K562 (cell line): ENCODE results near the gene CUEDC2. TPM values are rescaled to one million over a fixed set of nuclear protein-coding genes. Genes with fewer than 3 reads are reported as not detected.
A peak's percentile ranks its signal among the peaks of the same experiment; 100 is the strongest.

Source experiments
- ATAC-seq: fragments of 200-7000 bp; cut with Tn5 transposase; 3 replicates; pipeline ENCODE4 v1.9.1; 2020; ENCODE audit warnings: moderate library complexity
- BruUV-seq: library from RNA; stranded (reverse); fragments of 400-500 nt; replicated peaks from 2 replicates; lab custom pipeline; 2021; lab: Mats Ljungman, UMichigan
- CTCF ChIA-PET: fragments of 300-600 bp; formaldehyde crosslinking; extraction: SDS; loops from one replicate; lab custom pipeline; 2021; ENCODE audit warnings: low intra/inter-chr PET ratio; lab: Yijun Ruan, JAX
- POLR2A ChIA-PET: fragments of 300-600, 350-650 bp; sonication (Branson Sonifier 250); formaldehyde crosslinking; extraction: SDS; loops from one replicate; lab custom pipeline; 2021; ENCODE audit warnings: antibody characterized with exemption, inconsistent platforms; lab: Yijun Ruan, JAX
- DNase-seq, 4 experiments: peaks; one replicate each; pipeline versions ENCODE4 v3.0.0 to v3.0.0-alpha.2; 2011 to 2018; ENCODE audit warnings: low spot score in 3 of 4, mixed read lengths in 3 of 4; ENCODE audit errors: extremely low read depth in 1 of 4
- FAIRE-seq: peaks from 2 replicates; lab custom pipeline; 2011; peaks lifted over from hg19 to GRCh38; lab: Jason Lieb, UNC
- H2AFZ ChIP-seq: 2 replicates; pipeline ENCODE4 v1.6.0; 2011; ENCODE audit warnings: low read depth, low read length, control low read depth, inconsistent platforms
- H3K27ac ChIP-seq: fragments of 200-600 bp; 3 replicates; pipeline ENCODE4 v1.8.0; 2011; ENCODE audit warnings: low read depth, mild to moderate bottlenecking, control low read depth, inconsistent platforms, low read length, moderate library complexity, mixed read lengths; ENCODE audit errors: extremely low read depth
- H3K27me3 ChIP-seq, 2 experiments: fragments of 300-600 bp in 1 of 2; 2 replicates in 1 of 2; 3 replicates in 1 of 2; pipeline versions ENCODE4 v1.6.0 to v1.8.0; 2011; ENCODE audit warnings: inconsistent platforms in 2 of 2, low read length in 2 of 2, mild to moderate bottlenecking in 1 of 2, mixed read lengths in 1 of 2, moderate library complexity in 1 of 2; ENCODE audit not compliant: control insufficient read depth in 2 of 2, insufficient read depth in 2 of 2
- H3K36me3 ChIP-seq: fragments of 300-600 bp; 3 replicates; pipeline ENCODE4 v1.8.0; 2011; ENCODE audit warnings: mild to moderate bottlenecking, low read length, inconsistent platforms; ENCODE audit not compliant: control insufficient read depth, insufficient read depth
- H3K4me1 ChIP-seq, 2 experiments: fragments of 200-600 bp in 1 of 2; replicated peaks in 1 of 2; 2 replicates in 1 of 2; 3 replicates in 1 of 2; pipeline versions ENCODE4 v1.5.1 to v1.8.0; 2011; ENCODE audit warnings: inconsistent platforms in 2 of 2, low read length in 2 of 2, mild to moderate bottlenecking in 1 of 2, mixed read lengths in 1 of 2, moderate library complexity in 1 of 2; ENCODE audit not compliant: control insufficient read depth in 2 of 2, insufficient read depth in 2 of 2
- H3K4me2 ChIP-seq: 2 replicates; pipeline ENCODE4 v1.6.1; 2011; ENCODE audit warnings: low read length, control low read depth, inconsistent platforms, mixed read lengths; ENCODE audit not compliant: insufficient read depth
- H3K4me3 ChIP-seq: fragments of 200-600 bp; sonication (generic), shearing (Covaris generic); 2 replicates; pipeline ENCODE4 v1.5.1; 2016; ENCODE audit warnings: control low read depth, inconsistent platforms
- H3K79me2 ChIP-seq: fragments of 200-600 bp; 3 replicates; pipeline ENCODE4 v1.8.0; 2011; ENCODE audit warnings: low read length, inconsistent platforms; ENCODE audit not compliant: control insufficient read depth, insufficient read depth
- H3K9ac ChIP-seq, 2 experiments: 2 replicates each; pipeline versions ENCODE4 v1.6.0 to v1.6.1; 2011; ENCODE audit warnings: low read depth in 2 of 2, low read length in 2 of 2, control low read depth in 1 of 2, inconsistent platforms in 1 of 2, mild to moderate bottlenecking in 1 of 2, mixed read lengths in 1 of 2; ENCODE audit not compliant: insufficient read depth in 1 of 2
- H3K9me1 ChIP-seq: one replicate; pipeline ENCODE4 v1.6.0; 2011; ENCODE audit warnings: inconsistent platforms, mild to moderate bottlenecking, low read length, moderate library complexity; ENCODE audit not compliant: control insufficient read depth, insufficient read depth
- H3K9me3 ChIP-seq: replicated peaks from 2 replicates; pipeline ENCODE4 v1.5.1; 2011; ENCODE audit warnings: low read depth, low read length, inconsistent platforms; ENCODE audit not compliant: control insufficient read depth, insufficient read depth
- H4K20me1 ChIP-seq: replicated peaks from 2 replicates; pipeline ENCODE4 v1.6.1; 2011; ENCODE audit warnings: low read length, inconsistent platforms, mixed read lengths; ENCODE audit not compliant: control insufficient read depth, insufficient read depth
- C11orf30 ChIP-seq: fragments of 450-650 bp; IDR thresholded peaks from 2 replicates; pipeline ENCODE4 v1.6.1; 2016; ENCODE audit warnings: low read depth, mild to moderate bottlenecking
- CEBPG ChIP-seq, 3 experiments: fragments of 200-800 bp in 1 of 3; sonication (Bioruptor generic) in 1 of 3; sonication (generic) in 1 of 3; formaldehyde crosslinking in 1 of 3; IDR thresholded peaks in 2 of 3; conservative IDR thresholded peaks in 1 of 3; 2 replicates each; pipeline versions ENCODE4 v1.6.1 to v1.8.0; 2016 to 2022; ENCODE audit warnings: missing compliant biosample characterization in 2 of 3, missing genetic modification characterization in 2 of 3, mild to moderate bottlenecking in 1 of 3, missing genetic modification reagents in 1 of 3
- DNMT1 ChIP-seq: fragments of 450-650 bp; IDR thresholded peaks from 2 replicates; pipeline ENCODE4 v1.6.1; 2016; ENCODE audit warnings: antibody characterized with exemption, mild to moderate bottlenecking
- MAZ ChIP-seq, 2 experiments: fragments of 450-650 bp in 1 of 2; sonication (generic) in 1 of 2; formaldehyde crosslinking; IDR thresholded peaks in 1 of 2; conservative IDR thresholded peaks in 1 of 2; 2 replicates each; pipeline versions ENCODE4 v1.4.0 to v1.5.0; 2020; ENCODE audit warnings: mild to moderate bottlenecking in 1 of 2, missing genetic modification reagents in 1 of 2
- MNT ChIP-seq, 2 experiments: fragments of 450-650 bp; conservative IDR thresholded peaks; 2 replicates each; pipeline ENCODE4 v1.6.1; 2017; ENCODE audit warnings: mild to moderate bottlenecking in 2 of 2, moderate library complexity in 2 of 2
- MTF1 ChIP-seq: fragments of 250-450 bp; sonication (Bioruptor Pico); IDR thresholded peaks from 2 replicates; pipeline ENCODE4 v1.9.0; 2021; ENCODE audit warnings: moderate library complexity, mild to moderate bottlenecking, inconsistent platforms, borderline replicate concordance
- NFE2L1 ChIP-seq: fragments of 450-650 bp; IDR thresholded peaks from 2 replicates; pipeline ENCODE4 v1.6.1; 2016; ENCODE audit warnings: missing genetic modification characterization, low read depth, mild to moderate bottlenecking, missing compliant biosample characterization, moderate library complexity, borderline replicate concordance
- PHF8 ChIP-seq: fragments of 200-600 bp; sonication (generic); IDR thresholded peaks from 2 replicates; pipeline ENCODE4 v1.6.1; 2012; ENCODE audit warnings: mixed run types, mild to moderate bottlenecking, inconsistent platforms, low read length, moderate library complexity, borderline replicate concordance
- SRF ChIP-seq, 2 experiments: fragments of 250-450, 450-650 bp in 1 of 2; sonication (Bioruptor Pico) in 1 of 2; sonication (generic) in 1 of 2; formaldehyde crosslinking; IDR thresholded peaks; 2 replicates each; pipeline versions ENCODE4 v1.5.0 to v1.5.1; 2020 to 2022; ENCODE audit warnings: mild to moderate bottlenecking in 1 of 2, missing genetic modification reagents in 1 of 2
- TEAD4 ChIP-seq, 2 experiments: sonication (generic) in 1 of 2; formaldehyde crosslinking in 1 of 2; IDR thresholded peaks; 2 replicates each; pipeline versions ENCODE4 v1.6.1 to v1.8.0; 2012 to 2022; ENCODE audit warnings: borderline replicate concordance in 1 of 2, inconsistent platforms in 1 of 2, low read length in 1 of 2, mild to moderate bottlenecking in 1 of 2, missing genetic modification reagents in 1 of 2
- ZNF384 ChIP-seq: IDR thresholded peaks from 2 replicates; pipeline ENCODE4 v1.6.1; 2012; ENCODE audit warnings: low read depth, low read length, improper control_type of control experiment
- WGBS: fragments of 100-300 bp; shearing (Covaris generic); methylation state at CpG from one replicate; pipeline ENCODE4 v1.1.6; 2016; ENCODE audit warnings: low coverage, mixed read lengths; ENCODE audit not compliant: insufficient coverage; ENCODE audit errors: missing lambda C conversion rate; 5-methylcytosine and 5-hydroxymethylcytosine counted together
- in situ Hi-C: fragments of 300-500 bp; cut with MboI; formaldehyde crosslinking; loops from 4 replicates; pipeline ENCODE4 v1.15.0; 2018; ENCODE audit warnings: inconsistent platforms, mixed read lengths
- intact Hi-C: fragments of 100-400 bp; cut with micrococcal nuclease; formaldehyde crosslinking; loops from 2 replicates; pipeline ENCODE4 v1.14.2; 2022
- polyA plus RNA-seq, 8 experiments: library from polyadenylated mRNA; depleted of rRNA in 4 of 8; stranded (reverse) in 5 of 8; unstranded in 3 of 8; fragments of >200 nt; fragmentation: Nextera tagmentation in 2 of 8; fragmentation: Illumina TruSeq in 1 of 8; extraction: Ambion mirVana in 2 of 8; extraction: Trizol in 1 of 8; gene quantifications; 2 replicates each; pipeline versions ENCODE4 v1.2.1 to v1.2.3, GENCODE V29; 2011 to 2014; ENCODE audit warnings: inconsistent platforms in 1 of 8, missing spikeins in 1 of 8
- total RNA-seq, 7 experiments: library from RNA; depleted of rRNA in 6 of 7; stranded (reverse); fragments of >200 nt in 6 of 7; fragmentation: Illumina TruSeq in 2 of 7; extraction: Trizol in 2 of 7; gene quantifications; 2 replicates each; pipeline versions ENCODE4 v1.2.1 to v1.2.3, GENCODE V29; 2011 to 2021; ENCODE audit warnings: low replicate concordance in 1 of 7
- TF ChIP-seq, protein P1 (sequence below): sonication (generic); formaldehyde crosslinking; IDR thresholded peaks from 2 replicates; pipeline ENCODE4 v1.8.1; 2023; ENCODE audit warnings: mild to moderate bottlenecking, missing genetic modification reagents
- TF ChIP-seq, protein P2 (sequence below), 2 experiments: fragments of 200-800 bp in 1 of 2; sonication (Bioruptor generic) in 1 of 2; sonication (generic) in 1 of 2; formaldehyde crosslinking in 1 of 2; IDR thresholded peaks in 1 of 2; conservative IDR thresholded peaks in 1 of 2; 2 replicates each; pipeline versions ENCODE4 v1.5.0 to v1.6.1; 2016 to 2020; ENCODE audit warnings: missing compliant biosample characterization in 1 of 2, missing genetic modification characterization in 1 of 2, missing genetic modification reagents in 1 of 2

The CUEDC2 gene
- total and polyA plus RNA-seq, 9 of the 15 experiments (the other 6 are each of a cell fraction or from before 2014, with no cell fraction given) = 8.5 to 48.9 (median 27.4) TPM

- BruUV-seq = no TSS peak
- intact Hi-C loops (no loop called here), in situ Hi-C loops (no loop called here)
- POLR2A ChIA-PET = interaction anchor here (0.6 to 1.6 kb wide), 4 partner anchors 11 to 1609 kb away, joined by 3 to 6 read pairs (median 4); no protein-coding TSS in a partner anchor
- Histone ChIP-seq H3K27ac (peak overlapping the region; percentile 13), H3K79me2 (no peaks in the 10 kb centered on the region), H2AFZ (peak overlapping the region; percentile 85), H3K9me1 (no peaks in the 10 kb centered on the region), H3K4me2 (peak overlapping the region; percentile 67), H3K36me3 (no peaks in the 10 kb centered on the region), H3K4me3 (peak overlapping the region; percentile 29; the same call in 1 of the 2 replicates), H3K27me3 (no peaks in the 10 kb centered on the region), H4K20me1 (no peaks in the 10 kb centered on the region), H3K4me1 (peaks cover 12 to 21% of the 10 kb centered on the region in 2 experiments), H3K9me3 (no peaks in the 10 kb centered on the region), H3K9ac (peak overlapping the region; percentile 18 to 61; a peak in 2 of 4 replicates)
- ATAC-seq (peak; percentile 77), FAIRE-seq (peak; percentile 78), DNase-seq (peak; percentile 35 to 67 (median 44))
- 0% methylated on average over 4 of the region's 6 CpGs for WGBS
- CTCF ChIA-PET = no interaction called here
- TF ChIP-seq TEAD4 (IDR thresholded peaks at IDR 0.05; ENCODE audit: low read length) = 0 out of 2 replicates have a peak, but pooled peaks have one; percentile 12
- TF ChIP-seq TEAD4 (CRISPR knock-in tag; IDR thresholded peaks at IDR 0.05; ENCODE audit: borderline replicate concordance) = no peak
- peak; percentile 6; the same call in 1 of the 2 replicates for TF ChIP-seq C11orf30
- TF ChIP-seq NFE2L1 (tag) = no peak
- TF ChIP-seq, protein P1, sequence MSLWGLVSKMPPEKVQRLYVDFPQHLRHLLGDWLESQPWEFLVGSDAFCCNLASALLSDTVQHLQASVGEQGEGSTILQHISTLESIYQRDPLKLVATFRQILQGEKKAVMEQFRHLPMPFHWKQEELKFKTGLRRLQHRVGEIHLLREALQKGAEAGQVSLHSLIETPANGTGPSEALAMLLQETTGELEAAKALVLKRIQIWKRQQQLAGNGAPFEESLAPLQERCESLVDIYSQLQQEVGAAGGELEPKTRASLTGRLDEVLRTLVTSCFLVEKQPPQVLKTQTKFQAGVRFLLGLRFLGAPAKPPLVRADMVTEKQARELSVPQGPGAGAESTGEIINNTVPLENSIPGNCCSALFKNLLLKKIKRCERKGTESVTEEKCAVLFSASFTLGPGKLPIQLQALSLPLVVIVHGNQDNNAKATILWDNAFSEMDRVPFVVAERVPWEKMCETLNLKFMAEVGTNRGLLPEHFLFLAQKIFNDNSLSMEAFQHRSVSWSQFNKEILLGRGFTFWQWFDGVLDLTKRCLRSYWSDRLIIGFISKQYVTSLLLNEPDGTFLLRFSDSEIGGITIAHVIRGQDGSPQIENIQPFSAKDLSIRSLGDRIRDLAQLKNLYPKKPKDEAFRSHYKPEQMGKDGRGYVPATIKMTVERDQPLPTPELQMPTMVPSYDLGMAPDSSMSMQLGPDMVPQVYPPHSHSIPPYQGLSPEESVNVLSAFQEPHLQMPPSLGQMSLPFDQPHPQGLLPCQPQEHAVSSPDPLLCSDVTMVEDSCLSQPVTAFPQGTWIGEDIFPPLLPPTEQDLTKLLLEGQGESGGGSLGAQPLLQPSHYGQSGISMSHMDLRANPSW (CRISPR knock-in tag) = no peak
- TF ChIP-seq MAZ (CRISPR knock-in tag; conservative IDR thresholded peaks at IDR 0.05 in 1 of 2, IDR thresholded peaks at IDR 0.05 in 1 of 2) = no peak
- no peak for TF ChIP-seq DNMT1
- TF ChIP-seq ZNF384 = 0 out of 2 replicates have a peak, but pooled peaks have one; percentile 16
- no peak for TF ChIP-seq SRF (CRISPR knock-in tag; IDR thresholded peaks at IDR 0.05)
- TF ChIP-seq MNT (conservative IDR thresholded peaks at IDR 0.05) = peak in 1 of 2 experiments; percentile 42; a peak in 2 of 4 replicates
- TF ChIP-seq PHF8 = no peak
- TF ChIP-seq MTF1 = no peak
- TF ChIP-seq, protein P2, sequence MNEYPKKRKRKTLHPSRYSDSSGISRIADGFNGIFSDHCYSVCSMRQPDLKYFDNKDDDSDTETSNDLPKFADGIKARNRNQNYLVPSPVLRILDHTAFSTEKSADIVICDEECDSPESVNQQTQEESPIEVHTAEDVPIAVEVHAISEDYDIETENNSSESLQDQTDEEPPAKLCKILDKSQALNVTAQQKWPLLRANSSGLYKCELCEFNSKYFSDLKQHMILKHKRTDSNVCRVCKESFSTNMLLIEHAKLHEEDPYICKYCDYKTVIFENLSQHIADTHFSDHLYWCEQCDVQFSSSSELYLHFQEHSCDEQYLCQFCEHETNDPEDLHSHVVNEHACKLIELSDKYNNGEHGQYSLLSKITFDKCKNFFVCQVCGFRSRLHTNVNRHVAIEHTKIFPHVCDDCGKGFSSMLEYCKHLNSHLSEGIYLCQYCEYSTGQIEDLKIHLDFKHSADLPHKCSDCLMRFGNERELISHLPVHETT (CRISPR knock-in tag; conservative IDR thresholded peaks at IDR 0.05 in 1 of 2, IDR thresholded peaks at IDR 0.05 in 1 of 2) = no peak
- TF ChIP-seq CEBPG (CRISPR knock-in tag; IDR thresholded peaks at IDR 0.05) = no peak; the same call in 1 of the 2 replicates
- no peak for TF ChIP-seq CEBPG (tag; conservative IDR thresholded peaks at IDR 0.05 in 1 of 2, IDR thresholded peaks at IDR 0.05 in 1 of 2)
Measured at GRCh38 chr10:102467971-102468438, 35.6 kb upstream of the CUEDC2 start.
